Endothelial cell of umbilical vein (primary cell): ENCODE data around the gene CTDSPL. TPM values are rescaled to one million over a fixed set of nuclear protein-coding genes. Genes with fewer than 3 reads are reported as not detected.

Experiments used
- BruUV-seq: library from RNA; stranded (reverse); fragments of 400-500 nt; replicated peaks from 2 replicates; lab custom pipeline; 2021; lab: Mats Ljungman, UMichigan
- CTCF ChIA-PET: fragments of 300-600, 350-600 bp; sonication (Branson Sonifier 250); formaldehyde crosslinking; loops from one replicate; lab custom pipeline; 2021; ENCODE audit warnings: antibody characterized with exemption, inconsistent platforms; lab: Charles Lee
- POLR2A ChIA-PET: fragments of 300-600, 350-600 bp; sonication (Branson Sonifier 250); formaldehyde crosslinking; loops from one replicate; lab custom pipeline; 2021; ENCODE audit warnings: antibody characterized with exemption, inconsistent platforms; lab: Charles Lee
- DNase-seq: peaks from one replicate; pipeline ENCODE4 v3.0.0-alpha.2; 2011; ENCODE audit warnings: low read depth, low spot score
- FAIRE-seq: peaks from 2 replicates; lab custom pipeline; 2011; peaks lifted over from hg19 to GRCh38; lab: Jason Lieb, UNC
- H2AFZ ChIP-seq: 2 replicates; pipeline ENCODE4 v1.6.0; 2012; ENCODE audit warnings: low read depth, low read length, control low read depth, inconsistent platforms
- H3K27ac ChIP-seq: 2 replicates; pipeline ENCODE4 v1.5.1; 2011; ENCODE audit warnings: low read depth, mild to moderate bottlenecking, control low read depth, low read length, moderate library complexity; ENCODE audit not compliant: insufficient read depth
- H3K27me3 ChIP-seq, 2 experiments: 2 replicates each; pipeline versions ENCODE4 v1.6.0 to v1.6.1; 2011; ENCODE audit warnings: low read length in 2 of 2, mixed read lengths in 1 of 2; ENCODE audit not compliant: control insufficient read depth in 2 of 2, insufficient read depth in 2 of 2
- H3K36me3 ChIP-seq, 2 experiments: 2 replicates in 1 of 2; 3 replicates in 1 of 2; pipeline ENCODE4 v1.5.1; 2011; ENCODE audit warnings: low read length in 2 of 2, mild to moderate bottlenecking in 1 of 2, moderate library complexity in 1 of 2; ENCODE audit not compliant: control insufficient read depth in 2 of 2, insufficient read depth in 2 of 2; ENCODE audit errors: extremely low read depth in 1 of 2
- H3K4me1 ChIP-seq: 3 replicates; pipeline ENCODE4 v1.5.1; 2011; ENCODE audit warnings: mild to moderate bottlenecking, low read length; ENCODE audit not compliant: control insufficient read depth, insufficient read depth; ENCODE audit errors: extremely low read depth
- H3K4me2 ChIP-seq: 2 replicates; pipeline ENCODE4 v1.6.1; 2011; ENCODE audit warnings: low read length, control low read depth, mixed read lengths; ENCODE audit not compliant: insufficient read depth
- H3K4me3 ChIP-seq, 3 experiments: fragments of 200-600 bp in 1 of 3; sonication (generic), shearing (Covaris generic) in 1 of 3; replicated peaks in 1 of 3; 2 replicates each; pipeline ENCODE4 v1.5.1; 2011 to 2016; ENCODE audit warnings: control low read depth in 3 of 3, low read length in 3 of 3, mild to moderate bottlenecking in 2 of 3, inconsistent platforms in 1 of 3, low read depth in 1 of 3, moderate library complexity in 1 of 3; ENCODE audit not compliant: insufficient read depth in 1 of 3
- H3K79me2 ChIP-seq: 2 replicates; pipeline ENCODE4 v1.6.0; 2012; ENCODE audit warnings: low read length, inconsistent platforms; ENCODE audit not compliant: control insufficient read depth, insufficient read depth
- H3K9ac ChIP-seq: replicated peaks from 2 replicates; pipeline ENCODE3; 2011; ENCODE audit warnings: low read length, control low read depth; ENCODE audit not compliant: insufficient read depth; ENCODE audit errors: extremely low read depth
- H3K9me1 ChIP-seq: replicated peaks from 3 replicates; pipeline ENCODE4 v1.6.0; 2011; ENCODE audit warnings: mild to moderate bottlenecking, low read length; ENCODE audit not compliant: control insufficient read depth, insufficient read depth; ENCODE audit errors: extremely low read depth
- H3K9me3 ChIP-seq: replicated peaks from 2 replicates; pipeline ENCODE4 v1.5.1; 2012; ENCODE audit warnings: low read length, inconsistent platforms; ENCODE audit not compliant: control insufficient read depth, insufficient read depth
- H4K20me1 ChIP-seq: replicated peaks from 2 replicates; pipeline ENCODE3; 2011; ENCODE audit warnings: mild to moderate bottlenecking, low read length; ENCODE audit not compliant: control insufficient read depth, insufficient read depth; ENCODE audit errors: extremely low read depth
- EZH2 ChIP-seq: IDR thresholded peaks from 2 replicates; pipeline ENCODE4 v1.6.1; 2012; ENCODE audit warnings: borderline replicate concordance, low read depth, mild to moderate bottlenecking, moderate library complexity, low read length, inconsistent platforms; ENCODE audit not compliant: severe bottlenecking
- FOS ChIP-seq: IDR thresholded peaks from 2 replicates; pipeline ENCODE4 v1.6.1; 2011; ENCODE audit warnings: mild to moderate bottlenecking, low read length, moderate library complexity, borderline replicate concordance; ENCODE audit not compliant: insufficient read depth
- GATA2 ChIP-seq: IDR thresholded peaks from 2 replicates; pipeline ENCODE4 v1.7.0; 2011; ENCODE audit warnings: low read depth, mild to moderate bottlenecking, moderate library complexity, mixed read lengths, low read length; ENCODE audit not compliant: insufficient read length, insufficient read depth
- JUN ChIP-seq: IDR thresholded peaks from 2 replicates; pipeline ENCODE4 v1.6.1; 2011; ENCODE audit warnings: borderline replicate concordance, low read depth; ENCODE audit not compliant: insufficient read length, insufficient read depth
- MYC ChIP-seq: IDR thresholded peaks from one replicate; pipeline ENCODE4 v1.6.1; 2011; ENCODE audit warnings: mild to moderate bottlenecking, low read depth, low read length
- POLR2A ChIP-seq: IDR thresholded peaks from 2 replicates; pipeline ENCODE4 v1.6.1; 2012; ENCODE audit warnings: low read depth, mild to moderate bottlenecking, control low read depth, low read length
- POLR2AphosphoS5 ChIP-seq: IDR thresholded peaks from 2 replicates; pipeline ENCODE4 v1.6.1; 2012; ENCODE audit warnings: low read depth, mild to moderate bottlenecking, control low read depth, low read length, moderate library complexity; ENCODE audit not compliant: insufficient read depth
- dilution Hi-C: fragments of 300-500 bp; cut with MboI; formaldehyde crosslinking; loops from one replicate; pipeline ENCODE4 v1.15.0; 2019; ENCODE audit warnings: low sequenced_read_pairs; ENCODE audit not compliant: extremely low pct_ligation_motif_present
- intact Hi-C: fragments of 100-400 bp; cut with micrococcal nuclease; formaldehyde crosslinking; loops from one replicate; pipeline ENCODE4 v1.10.0; 2022
- polyA plus RNA-seq, 4 experiments: library from polyadenylated mRNA; depleted of rRNA in 3 of 4; stranded (reverse) in 3 of 4; unstranded in 1 of 4; fragments of >200 nt; gene quantifications; 2 replicates each; pipeline versions ENCODE4 v1.2.1 to v1.2.3, GENCODE V29; 2011 to 2012; ENCODE audit warnings: missing spikeins in 1 of 4
- total RNA-seq: library from RNA; stranded (reverse); gene quantifications from 2 replicates; pipeline ENCODE4 v1.2.3, GENCODE V29; 2021
- TF ChIP-seq, protein P1 (sequence below), 2 donors: IDR thresholded peaks; 1 replicate in 1 of 2; 2 replicates in 1 of 2; pipeline ENCODE4 v1.5.1; 2011; ENCODE audit warnings: low read length in 2 of 2, mild to moderate bottlenecking in 2 of 2, moderate library complexity in 2 of 2, control low read depth in 1 of 2, inconsistent platforms in 1 of 2, low read depth in 1 of 2; ENCODE audit not compliant: insufficient read depth in 1 of 2; ENCODE audit errors: extremely low read depth in 1 of 2
- TF ChIP-seq, protein P2 (sequence below): IDR thresholded peaks from 2 replicates; pipeline ENCODE4 v1.6.1; 2011; ENCODE audit not compliant: insufficient read depth, insufficient read length

Gene CTDSPL
- total and polyA plus RNA-seq, 2 donors (not counting 3 experiments of a cell fraction or from before 2014, with no cell fraction given): 30.1 to 43.2 TPM

DNA sequence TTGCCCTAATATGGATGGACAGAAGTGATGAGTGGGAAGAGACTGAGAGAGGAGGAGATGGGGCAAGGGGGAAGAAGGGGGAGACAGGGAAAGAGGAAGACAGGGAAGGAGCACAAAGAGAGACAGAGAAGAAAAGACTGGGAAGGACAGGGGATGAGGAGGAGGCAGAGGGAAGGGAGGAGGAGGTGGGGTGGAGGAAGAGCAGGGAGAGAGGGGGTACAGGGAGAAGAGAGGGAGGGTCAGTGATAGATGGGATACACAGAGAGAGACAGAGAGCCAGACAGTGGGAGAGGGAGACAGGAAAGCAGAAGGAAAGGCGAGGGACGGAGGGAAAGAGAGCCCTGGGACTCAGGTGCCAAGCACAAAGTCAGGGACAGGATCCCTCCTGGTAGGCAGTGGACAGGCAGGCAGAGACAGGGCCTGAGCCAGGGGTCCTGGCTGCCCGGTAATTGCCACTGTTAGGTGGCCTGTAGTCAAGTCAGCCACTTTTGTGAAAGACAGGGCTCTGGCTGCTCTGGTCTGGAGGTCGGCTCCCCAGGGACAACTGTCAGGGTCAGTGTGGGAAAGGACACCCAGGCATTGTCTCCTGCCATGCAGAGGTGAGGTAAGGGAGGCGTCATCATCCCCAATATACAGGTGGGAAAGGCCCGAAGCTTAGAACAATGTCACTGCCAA lies 138.7 kb downstream of the CTDSPL start:
- no peak overlapping the region for H3K27ac ChIP-seq
- H3K9me3 ChIP-seq: no peaks in the 10 kb centered on the region
- TF ChIP-seq, protein P1, sequence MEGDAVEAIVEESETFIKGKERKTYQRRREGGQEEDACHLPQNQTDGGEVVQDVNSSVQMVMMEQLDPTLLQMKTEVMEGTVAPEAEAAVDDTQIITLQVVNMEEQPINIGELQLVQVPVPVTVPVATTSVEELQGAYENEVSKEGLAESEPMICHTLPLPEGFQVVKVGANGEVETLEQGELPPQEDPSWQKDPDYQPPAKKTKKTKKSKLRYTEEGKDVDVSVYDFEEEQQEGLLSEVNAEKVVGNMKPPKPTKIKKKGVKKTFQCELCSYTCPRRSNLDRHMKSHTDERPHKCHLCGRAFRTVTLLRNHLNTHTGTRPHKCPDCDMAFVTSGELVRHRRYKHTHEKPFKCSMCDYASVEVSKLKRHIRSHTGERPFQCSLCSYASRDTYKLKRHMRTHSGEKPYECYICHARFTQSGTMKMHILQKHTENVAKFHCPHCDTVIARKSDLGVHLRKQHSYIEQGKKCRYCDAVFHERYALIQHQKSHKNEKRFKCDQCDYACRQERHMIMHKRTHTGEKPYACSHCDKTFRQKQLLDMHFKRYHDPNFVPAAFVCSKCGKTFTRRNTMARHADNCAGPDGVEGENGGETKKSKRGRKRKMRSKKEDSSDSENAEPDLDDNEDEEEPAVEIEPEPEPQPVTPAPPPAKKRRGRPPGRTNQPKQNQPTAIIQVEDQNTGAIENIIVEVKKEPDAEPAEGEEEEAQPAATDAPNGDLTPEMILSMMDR (IDR thresholded peaks at IDR 0.05; ENCODE audit: extremely low read depth in 1 of 2, insufficient read depth in 1 of 2, low read depth in 1 of 2, low read length in 2 of 2): no peak
- TF ChIP-seq, protein P2, sequence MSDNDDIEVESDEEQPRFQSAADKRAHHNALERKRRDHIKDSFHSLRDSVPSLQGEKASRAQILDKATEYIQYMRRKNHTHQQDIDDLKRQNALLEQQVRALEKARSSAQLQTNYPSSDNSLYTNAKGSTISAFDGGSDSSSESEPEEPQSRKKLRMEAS: no peak
- TF ChIP-seq MYC: no peak
- TF ChIP-seq FOS: no peak
- no peak for TF ChIP-seq EZH2
- no peak for TF ChIP-seq GATA2
- no peak for TF ChIP-seq POLR2A
- TF ChIP-seq JUN: no peak
- no peak for TF ChIP-seq POLR2AphosphoS5
- H3K4me1 ChIP-seq: peaks cover 4% of the 10 kb centered on the region
- DNase-seq (no peak), FAIRE-seq (no peak)
- no peaks in the 10 kb centered on the region for H3K27me3 ChIP-seq
- H3K36me3 ChIP-seq: peaks cover 0 to 6% of the 10 kb centered on the region in 2 experiments
- H3K4me2 ChIP-seq: no peak overlapping the region
- no peaks in the 10 kb centered on the region for H3K79me2 ChIP-seq
- ChIA-PET POLR2A (no interaction called here), CTCF (interaction anchor here (1.3 to 3.6 kb wide), 3 partner anchors 26 to 146 kb away, joined by 5 to 34 read pairs (median 18); no protein-coding TSS in a partner anchor)
- H3K4me3 ChIP-seq: no peak overlapping the region
- no peak overlapping the region for H2AFZ ChIP-seq
- intact Hi-C loops: no loop called here
- H3K9me1 ChIP-seq: no peaks in the 10 kb centered on the region
- H4K20me1 ChIP-seq: no peaks in the 10 kb centered on the region
- dilution Hi-C loops: no loop called here
- no TSS peak for BruUV-seq
- no peak overlapping the region for H3K9ac ChIP-seq
